ENCODE measurements around the gene CHMP6. TPM values are rescaled to one million over a fixed set of nuclear protein-coding genes. Genes with fewer than 3 reads are reported as not detected.

The CHMP6 gene
- total and polyA plus RNA-seq, 9 of the 15 experiments (the other 6 are each of a cell fraction or from before 2014, with no cell fraction given) = 0.25 to 30.4 (median 13.4) TPM

GRCh38 chr17:81018044-81018802, 26.6 kb downstream of the CHMP6 start (continued):
- TF ChIP-seq GMEB1 (CRISPR knock-in tag; IDR thresholded peaks at IDR 0.05) (no peak), ZNF57 (CRISPR knock-in tag; IDR thresholded peaks at IDR 0.05) (no peak), SREBF1 (IDR thresholded peaks at IDR 0.05; ENCODE audit: borderline replicate concordance, low read depth, low read length) (no peak), RFX5 (IDR thresholded peaks at IDR 0.05; ENCODE audit: low read depth, low read length) (no peak), PML (IDR thresholded peaks at IDR 0.05; ENCODE audit: low read length) (peak; percentile 46; the same call in 1 of the 2 replicates), ELF4 (CRISPR knock-in tag; IDR thresholded peaks at IDR 0.05) (no peak), BACH1 (tag; IDR thresholded peaks at IDR 0.05) (0 out of 2 replicates have a peak, but pooled peaks have one; percentile 56), HDAC6 (IDR thresholded peaks at IDR 0.05; ENCODE audit: low read depth, low read length) (no peak), ZSCAN32 (CRISPR knock-in tag; IDR thresholded peaks at IDR 0.05) (no peak), MTF1 (CRISPR knock-in tag; IDR thresholded peaks at IDR 0.05; ENCODE audit: borderline replicate concordance) (no peak), SMAD2 (IDR thresholded peaks at IDR 0.05; ENCODE audit: low read depth, low read length) (no peak), SMAD3 (CRISPR knock-in tag; conservative IDR thresholded peaks at IDR 0.05) (no peak), CREB1 (IDR thresholded peaks at IDR 0.05) (no peak), CREB1 (CRISPR knock-in tag; IDR thresholded peaks at IDR 0.05) (no peak)
- TF ChIP-seq, protein P1, sequence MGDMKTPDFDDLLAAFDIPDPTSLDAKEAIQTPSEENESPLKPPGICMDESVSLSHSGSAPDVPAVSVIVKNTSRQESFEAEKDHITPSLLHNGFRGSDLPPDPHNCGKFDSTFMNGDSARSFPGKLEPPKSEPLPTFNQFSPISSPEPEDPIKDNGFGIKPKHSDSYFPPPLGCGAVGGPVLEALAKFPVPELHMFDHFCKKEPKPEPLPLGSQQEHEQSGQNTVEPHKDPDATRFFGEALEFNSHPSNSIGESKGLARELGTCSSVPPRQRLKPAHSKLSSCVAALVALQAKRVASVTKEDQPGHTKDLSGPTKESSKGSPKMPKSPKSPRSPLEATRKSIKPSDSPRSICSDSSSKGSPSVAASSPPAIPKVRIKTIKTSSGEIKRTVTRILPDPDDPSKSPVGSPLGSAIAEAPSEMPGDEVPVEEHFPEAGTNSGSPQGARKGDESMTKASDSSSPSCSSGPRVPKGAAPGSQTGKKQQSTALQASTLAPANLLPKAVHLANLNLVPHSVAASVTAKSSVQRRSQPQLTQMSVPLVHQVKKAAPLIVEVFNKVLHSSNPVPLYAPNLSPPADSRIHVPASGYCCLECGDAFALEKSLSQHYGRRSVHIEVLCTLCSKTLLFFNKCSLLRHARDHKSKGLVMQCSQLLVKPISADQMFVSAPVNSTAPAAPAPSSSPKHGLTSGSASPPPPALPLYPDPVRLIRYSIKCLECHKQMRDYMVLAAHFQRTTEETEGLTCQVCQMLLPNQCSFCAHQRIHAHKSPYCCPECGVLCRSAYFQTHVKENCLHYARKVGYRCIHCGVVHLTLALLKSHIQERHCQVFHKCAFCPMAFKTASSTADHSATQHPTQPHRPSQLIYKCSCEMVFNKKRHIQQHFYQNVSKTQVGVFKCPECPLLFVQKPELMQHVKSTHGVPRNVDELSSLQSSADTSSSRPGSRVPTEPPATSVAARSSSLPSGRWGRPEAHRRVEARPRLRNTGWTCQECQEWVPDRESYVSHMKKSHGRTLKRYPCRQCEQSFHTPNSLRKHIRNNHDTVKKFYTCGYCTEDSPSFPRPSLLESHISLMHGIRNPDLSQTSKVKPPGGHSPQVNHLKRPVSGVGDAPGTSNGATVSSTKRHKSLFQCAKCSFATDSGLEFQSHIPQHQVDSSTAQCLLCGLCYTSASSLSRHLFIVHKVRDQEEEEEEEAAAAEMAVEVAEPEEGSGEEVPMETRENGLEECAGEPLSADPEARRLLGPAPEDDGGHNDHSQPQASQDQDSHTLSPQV (IDR thresholded peaks at IDR 0.05) = peak; percentile 82; the same call in 1 of the 2 replicates
- TF ChIP-seq, protein P2, sequence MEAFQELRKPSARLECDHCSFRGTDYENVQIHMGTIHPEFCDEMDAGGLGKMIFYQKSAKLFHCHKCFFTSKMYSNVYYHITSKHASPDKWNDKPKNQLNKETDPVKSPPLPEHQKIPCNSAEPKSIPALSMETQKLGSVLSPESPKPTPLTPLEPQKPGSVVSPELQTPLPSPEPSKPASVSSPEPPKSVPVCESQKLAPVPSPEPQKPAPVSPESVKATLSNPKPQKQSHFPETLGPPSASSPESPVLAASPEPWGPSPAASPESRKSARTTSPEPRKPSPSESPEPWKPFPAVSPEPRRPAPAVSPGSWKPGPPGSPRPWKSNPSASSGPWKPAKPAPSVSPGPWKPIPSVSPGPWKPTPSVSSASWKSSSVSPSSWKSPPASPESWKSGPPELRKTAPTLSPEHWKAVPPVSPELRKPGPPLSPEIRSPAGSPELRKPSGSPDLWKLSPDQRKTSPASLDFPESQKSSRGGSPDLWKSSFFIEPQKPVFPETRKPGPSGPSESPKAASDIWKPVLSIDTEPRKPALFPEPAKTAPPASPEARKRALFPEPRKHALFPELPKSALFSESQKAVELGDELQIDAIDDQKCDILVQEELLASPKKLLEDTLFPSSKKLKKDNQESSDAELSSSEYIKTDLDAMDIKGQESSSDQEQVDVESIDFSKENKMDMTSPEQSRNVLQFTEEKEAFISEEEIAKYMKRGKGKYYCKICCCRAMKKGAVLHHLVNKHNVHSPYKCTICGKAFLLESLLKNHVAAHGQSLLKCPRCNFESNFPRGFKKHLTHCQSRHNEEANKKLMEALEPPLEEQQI (IDR thresholded peaks at IDR 0.05) = no peak
- TF ChIP-seq, protein P3, sequence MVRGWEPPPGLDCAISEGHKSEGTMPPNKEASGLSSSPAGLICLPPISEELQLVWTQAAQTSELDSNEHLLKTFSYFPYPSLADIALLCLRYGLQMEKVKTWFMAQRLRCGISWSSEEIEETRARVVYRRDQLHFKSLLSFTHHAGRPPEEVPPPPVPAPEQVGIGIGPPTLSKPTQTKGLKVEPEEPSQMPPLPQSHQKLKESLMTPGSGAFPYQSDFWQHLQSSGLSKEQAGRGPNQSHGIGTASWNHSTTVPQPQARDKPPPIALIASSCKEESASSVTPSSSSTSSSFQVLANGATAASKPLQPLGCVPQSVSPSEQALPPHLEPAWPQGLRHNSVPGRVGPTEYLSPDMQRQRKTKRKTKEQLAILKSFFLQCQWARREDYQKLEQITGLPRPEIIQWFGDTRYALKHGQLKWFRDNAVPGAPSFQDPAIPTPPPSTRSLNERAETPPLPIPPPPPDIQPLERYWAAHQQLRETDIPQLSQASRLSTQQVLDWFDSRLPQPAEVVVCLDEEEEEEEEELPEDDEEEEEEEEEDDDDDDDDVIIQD (CRISPR knock-in tag; IDR thresholded peaks at IDR 0.05) = no peak
